ENCODE data around the gene CNNM1.

DNA sequence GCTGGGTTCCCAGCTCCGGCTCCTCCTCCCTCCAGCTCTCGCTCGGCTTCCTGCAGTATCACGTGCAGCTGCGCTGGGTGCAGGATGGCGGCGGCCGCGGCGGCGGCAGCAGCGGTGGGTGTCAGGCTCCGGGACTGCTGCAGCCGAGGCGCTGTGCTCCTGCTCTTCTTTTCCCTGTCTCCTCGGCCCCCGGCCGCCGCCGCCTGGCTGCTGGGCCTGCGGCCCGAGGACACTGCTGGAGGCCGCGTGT is at the start of gene CNNM1:
- TF ChIP-seq, protein P1, sequence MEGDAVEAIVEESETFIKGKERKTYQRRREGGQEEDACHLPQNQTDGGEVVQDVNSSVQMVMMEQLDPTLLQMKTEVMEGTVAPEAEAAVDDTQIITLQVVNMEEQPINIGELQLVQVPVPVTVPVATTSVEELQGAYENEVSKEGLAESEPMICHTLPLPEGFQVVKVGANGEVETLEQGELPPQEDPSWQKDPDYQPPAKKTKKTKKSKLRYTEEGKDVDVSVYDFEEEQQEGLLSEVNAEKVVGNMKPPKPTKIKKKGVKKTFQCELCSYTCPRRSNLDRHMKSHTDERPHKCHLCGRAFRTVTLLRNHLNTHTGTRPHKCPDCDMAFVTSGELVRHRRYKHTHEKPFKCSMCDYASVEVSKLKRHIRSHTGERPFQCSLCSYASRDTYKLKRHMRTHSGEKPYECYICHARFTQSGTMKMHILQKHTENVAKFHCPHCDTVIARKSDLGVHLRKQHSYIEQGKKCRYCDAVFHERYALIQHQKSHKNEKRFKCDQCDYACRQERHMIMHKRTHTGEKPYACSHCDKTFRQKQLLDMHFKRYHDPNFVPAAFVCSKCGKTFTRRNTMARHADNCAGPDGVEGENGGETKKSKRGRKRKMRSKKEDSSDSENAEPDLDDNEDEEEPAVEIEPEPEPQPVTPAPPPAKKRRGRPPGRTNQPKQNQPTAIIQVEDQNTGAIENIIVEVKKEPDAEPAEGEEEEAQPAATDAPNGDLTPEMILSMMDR (IDR thresholded peaks at IDR 0.05; ENCODE audit: low read depth, low read length, poor library complexity, severe bottlenecking), result no peak
- TF ChIP-seq EZH2phosphoT487 (IDR thresholded peaks at IDR 0.05; ENCODE audit: borderline replicate concordance, low read length), result no peak
